Measurements from ENCODE around the gene DOCK1.

DNA sequence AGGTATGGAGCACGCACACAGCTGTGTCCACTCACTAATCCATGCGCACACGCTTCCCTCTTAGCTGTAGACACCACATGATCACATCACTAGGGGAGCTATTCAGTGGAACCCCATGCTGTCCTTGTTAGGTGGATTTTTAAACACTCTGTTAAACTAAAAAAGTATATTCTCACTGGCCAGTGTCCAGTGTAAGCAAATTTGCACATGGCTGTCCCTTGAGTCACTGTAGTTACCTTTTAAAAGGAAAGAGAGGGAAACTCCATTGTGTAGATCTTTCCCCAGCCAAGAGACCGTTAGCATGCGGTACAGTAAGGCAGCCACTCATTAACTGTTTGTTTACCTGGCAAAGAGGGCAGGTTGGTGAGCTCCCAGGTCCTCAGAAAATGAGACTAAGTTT is 372.8 kb downstream of the DOCK1 start:
- TF ChIP-seq GATA2 (IDR thresholded peaks at IDR 0.05; ENCODE audit: low read depth, low read length) = no peak
- no peak for TF ChIP-seq GATA3 (IDR thresholded peaks at IDR 0.05; ENCODE audit: low read depth, low read length)
